NCI-H748 (cell line): Measurements from ENCODE around the gene SPESP1.
A peak's percentile ranks its signal among the peaks of the same experiment; 100 is the strongest.

ENCODE experiments used
- DNase-seq: peaks from one replicate; lab custom pipeline; 2025; ENCODE audit not compliant: unreplicated experiment; lab: John Stamatoyannopoulos, UW

SPESP1 gene

DNA sequence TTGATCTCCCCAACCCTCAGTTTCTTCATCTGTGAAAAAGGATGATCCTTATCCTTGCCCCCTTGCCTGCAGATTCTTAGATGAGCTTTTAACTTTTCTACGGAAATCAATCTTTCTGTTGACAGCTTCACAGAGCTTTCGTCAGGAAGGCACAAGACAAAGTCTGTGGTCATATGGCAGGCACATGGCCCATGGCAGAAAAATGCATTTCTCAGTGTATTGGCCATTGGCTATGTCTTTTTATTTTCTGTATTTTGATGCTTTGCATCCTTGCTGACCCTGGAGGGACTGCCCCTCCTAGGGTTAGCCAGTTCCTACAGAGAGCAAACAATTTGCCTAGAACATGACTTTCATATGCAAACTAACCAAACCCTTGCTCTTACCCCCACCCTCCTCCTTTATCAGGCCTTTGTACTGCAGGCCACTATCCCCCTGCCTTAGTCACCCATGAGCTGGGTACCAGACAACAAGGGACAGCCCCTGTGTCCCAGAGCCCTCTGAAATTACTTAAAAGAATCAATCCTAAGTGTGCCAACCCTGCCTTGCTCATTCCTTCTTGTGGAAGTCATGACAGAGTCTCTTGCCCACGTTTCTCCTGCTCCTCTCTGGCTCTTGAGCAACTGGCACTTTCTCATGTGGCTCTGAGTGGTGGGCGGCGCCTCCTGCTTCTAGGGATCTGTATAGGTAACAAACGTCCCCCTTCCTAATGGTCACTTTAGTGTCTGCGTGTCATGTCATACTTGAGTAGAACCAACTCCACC, 60.1 kb downstream of the SPESP1 start:
- no peak for DNase-seq

DNA sequence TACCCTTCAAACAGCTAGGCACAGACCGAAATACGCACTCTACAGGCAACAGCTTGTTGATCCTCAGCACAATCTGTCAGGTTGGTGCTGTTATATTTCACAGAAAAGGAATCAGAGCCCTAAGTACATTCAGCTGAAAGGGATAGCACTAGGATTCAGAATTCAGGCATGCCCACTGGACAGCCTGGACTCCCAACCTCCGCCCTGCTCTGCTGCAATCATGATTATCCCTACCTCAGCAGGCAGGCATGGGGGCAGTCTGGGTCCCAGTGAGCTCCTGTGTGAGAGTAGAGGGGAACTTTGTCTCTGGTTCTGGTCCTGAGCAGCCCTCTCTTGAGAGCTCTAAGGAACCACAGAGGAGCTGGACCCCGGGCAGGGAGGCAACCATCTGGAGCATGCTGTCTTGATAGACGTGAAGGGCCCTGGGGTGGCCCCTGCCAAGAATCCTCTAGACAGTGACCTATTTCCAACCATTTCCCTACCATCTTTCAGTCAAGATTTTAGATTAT, 60.7 kb downstream of the SPESP1 start:
- no peak for DNase-seq

DNA sequence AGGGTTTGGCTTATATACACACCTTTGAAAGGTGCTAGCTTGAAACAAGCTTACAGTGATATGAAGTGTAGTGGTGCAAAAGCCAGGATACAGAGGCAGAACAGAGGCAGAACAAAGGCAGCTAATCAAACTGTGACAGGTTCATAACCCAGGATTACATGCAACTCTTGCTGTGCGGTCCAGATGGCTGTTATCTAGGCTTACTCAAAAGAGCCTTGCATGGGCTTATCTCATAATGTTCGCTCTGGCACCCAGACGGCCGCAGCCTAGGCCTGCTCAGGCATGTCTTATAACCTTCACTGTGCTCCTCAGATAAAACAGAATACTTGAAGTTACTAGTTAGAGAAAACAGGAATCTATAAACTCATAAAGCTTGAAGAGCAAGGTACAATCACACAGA, 61.4 kb downstream of the SPESP1 start:
- no peak for DNase-seq

DNA sequence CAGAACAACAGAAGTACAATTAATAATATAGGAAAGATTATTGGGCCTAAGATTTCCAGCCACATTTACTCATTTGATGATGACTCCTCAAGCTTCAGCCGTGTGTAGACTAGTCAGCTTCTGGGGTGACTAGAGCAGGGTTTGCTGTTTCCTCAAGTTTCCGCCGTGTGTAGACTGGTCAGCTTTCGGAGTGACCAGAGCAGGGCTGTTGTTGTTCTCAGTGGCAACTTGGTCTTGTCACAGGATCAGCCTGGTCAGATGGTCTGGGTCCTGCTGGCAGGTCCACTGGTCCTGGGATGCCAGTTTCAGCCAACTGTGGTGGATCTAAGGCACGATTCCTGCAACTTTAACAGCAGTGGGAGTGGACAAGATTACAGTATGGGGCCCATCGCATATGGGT, 62.4 kb downstream of the SPESP1 start:
- DNase-seq, result no peak

DNA sequence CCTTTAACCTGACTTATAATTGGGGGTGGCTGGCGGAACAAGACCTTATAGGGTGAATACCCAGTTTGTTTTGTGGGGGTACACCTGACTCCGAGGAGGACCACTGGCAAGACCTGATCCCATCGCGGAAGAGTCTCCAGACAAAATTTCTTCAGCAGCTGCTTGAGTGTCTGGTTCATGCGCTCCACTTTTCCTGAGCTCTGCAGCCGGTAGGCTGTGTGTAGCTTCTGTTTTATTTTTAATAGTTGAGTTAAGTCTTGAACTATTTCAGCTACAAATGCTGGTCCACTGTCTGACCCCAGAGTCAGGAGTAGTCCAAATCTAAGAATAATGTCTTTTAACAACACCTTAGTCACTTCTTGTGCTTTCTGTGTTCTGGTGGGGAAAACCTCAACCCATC, 63.0 kb downstream of the SPESP1 start:
- no peak for DNase-seq

DNA sequence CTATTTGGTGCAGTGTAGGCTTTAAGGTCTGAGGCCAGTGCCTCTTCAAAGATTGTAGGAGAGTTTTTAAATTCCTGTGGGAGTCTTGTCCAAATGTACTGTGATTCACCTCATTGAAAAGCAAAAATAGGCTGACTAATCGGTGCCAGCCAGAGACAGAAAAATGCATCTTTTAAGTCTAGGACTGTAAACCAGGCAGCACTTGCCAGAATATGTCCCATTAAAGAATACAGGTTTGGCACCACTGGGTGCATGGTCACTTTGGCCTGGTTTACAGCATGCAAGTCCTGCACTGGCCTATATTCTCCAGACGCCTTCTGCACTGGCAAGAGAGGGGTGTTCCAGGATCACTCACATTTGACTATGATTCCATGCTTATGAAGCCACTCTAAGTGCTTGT, 63.8 kb downstream of the SPESP1 start:
- DNase-seq, result no peak

DNA sequence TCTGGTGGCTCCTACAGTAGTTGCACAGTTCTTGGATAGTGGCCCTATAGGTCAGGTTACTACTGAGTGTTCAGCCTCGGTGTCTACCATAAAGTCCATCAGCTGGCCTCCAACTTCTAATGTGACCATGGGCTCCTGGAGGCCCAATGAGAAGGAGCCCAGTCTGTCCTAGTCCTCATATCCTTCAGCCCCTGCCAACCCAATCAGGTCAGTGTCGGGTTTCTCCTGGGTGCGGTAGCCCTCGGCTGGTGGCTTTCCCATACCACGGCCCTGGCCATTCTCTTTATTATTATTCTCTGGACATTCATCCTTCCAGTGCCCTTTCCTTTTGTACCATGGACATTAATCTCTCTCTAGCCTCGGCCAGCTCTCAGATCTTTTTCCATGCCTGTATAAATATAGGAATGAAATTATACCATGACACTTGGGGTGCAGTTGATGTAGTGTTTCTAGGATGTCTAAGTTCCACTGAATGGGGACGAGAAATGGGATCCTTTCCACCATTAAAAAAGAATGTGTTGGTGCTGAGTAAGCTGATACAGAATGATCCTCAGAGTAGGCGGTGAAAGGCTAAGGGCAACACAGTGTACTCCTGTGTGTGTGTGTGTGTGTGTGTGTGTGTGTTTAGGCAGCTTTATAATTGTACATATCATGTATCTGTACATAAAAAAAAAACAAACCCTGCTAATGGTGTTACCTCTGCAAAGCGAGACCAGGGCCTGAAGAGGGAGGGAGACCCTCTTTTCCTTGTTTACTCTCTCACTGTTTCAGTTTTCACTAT, 64.8 kb downstream of the SPESP1 start:
- DNase-seq, result peak; percentile 19
